Keratinocyte (primary cell): Measurements from ENCODE around the gene IL19. TPM values are rescaled to one million over a fixed set of nuclear protein-coding genes. Genes with fewer than 3 reads are reported as not detected.

Experiments used
- DNase-seq: peaks from one replicate; pipeline ENCODE4 v3.0.0-alpha.2; 2011; ENCODE audit warnings: low read depth, missing footprints, low spot score
- FAIRE-seq: peaks from 2 replicates; lab custom pipeline; 2011; peaks lifted over from hg19 to GRCh38; lab: Jason Lieb, UNC
- H2AFZ ChIP-seq: 2 replicates; pipeline ENCODE4 v1.6.0; 2012; ENCODE audit warnings: low read length, control low read depth, inconsistent platforms; ENCODE audit not compliant: control insufficient read depth
- H3K27ac ChIP-seq: 2 replicates; pipeline ENCODE4 v1.5.1; 2011; ENCODE audit warnings: low read length; ENCODE audit not compliant: control insufficient read depth, insufficient read depth
- H3K27me3 ChIP-seq: 3 replicates; pipeline ENCODE4 v1.6.0; 2011; ENCODE audit warnings: low read length; ENCODE audit not compliant: control insufficient read depth, insufficient read depth; ENCODE audit errors: extremely low read depth
- H3K36me3 ChIP-seq, 2 experiments: 2 replicates in 1 of 2; 3 replicates in 1 of 2; pipeline ENCODE4 v1.5.1; 2011; ENCODE audit warnings: low read length in 2 of 2, mild to moderate bottlenecking in 1 of 2; ENCODE audit not compliant: control insufficient read depth in 2 of 2, insufficient read depth in 2 of 2; ENCODE audit errors: extremely low read depth in 1 of 2
- H3K4me1 ChIP-seq: 3 replicates; pipeline ENCODE4 v1.5.1; 2011; ENCODE audit warnings: low read length; ENCODE audit not compliant: control insufficient read depth, insufficient read depth; ENCODE audit errors: extremely low read depth
- H3K4me2 ChIP-seq: 3 replicates; pipeline ENCODE4 v1.6.0; 2011; ENCODE audit warnings: low read depth, low read length; ENCODE audit not compliant: control insufficient read depth, insufficient read depth; ENCODE audit errors: extremely low read depth
- H3K4me3 ChIP-seq, 3 experiments: fragments of 200-600 bp in 1 of 3; sonication (generic) in 1 of 3; 2 replicates in 2 of 3; 3 replicates in 1 of 3; pipeline ENCODE4 v1.5.1; 2011 to 2016; ENCODE audit warnings: low read length in 3 of 3, mild to moderate bottlenecking in 3 of 3, control low read depth in 2 of 3, inconsistent platforms in 1 of 3, low read depth in 1 of 3, mixed read lengths in 1 of 3, mixed run types in 1 of 3, moderate library complexity in 1 of 3; ENCODE audit not compliant: control insufficient read depth in 2 of 3, insufficient read depth in 2 of 3; ENCODE audit errors: extremely low read depth in 1 of 3
- H3K79me2 ChIP-seq: 2 replicates; pipeline ENCODE4 v1.6.0; 2012; ENCODE audit warnings: low read length; ENCODE audit not compliant: control insufficient read depth, insufficient read depth
- H3K9ac ChIP-seq: 3 replicates; pipeline ENCODE4 v1.6.0; 2011; ENCODE audit warnings: low read length; ENCODE audit not compliant: control insufficient read depth, insufficient read depth; ENCODE audit errors: extremely low read depth
- H3K9me1 ChIP-seq: 3 replicates; pipeline ENCODE4 v1.6.0; 2011; ENCODE audit warnings: low read length; ENCODE audit not compliant: control insufficient read depth, insufficient read depth; ENCODE audit errors: extremely low read depth
- H3K9me3 ChIP-seq: 2 replicates; pipeline ENCODE4 v1.5.1; 2012; ENCODE audit warnings: low read depth, low read length; ENCODE audit not compliant: control insufficient read depth
- H4K20me1 ChIP-seq: 3 replicates; pipeline ENCODE4 v1.6.0; 2011; ENCODE audit warnings: low read length; ENCODE audit not compliant: control insufficient read depth, insufficient read depth; ENCODE audit errors: extremely low read depth
- EZH2 ChIP-seq: IDR thresholded peaks from one replicate; pipeline ENCODE4 v1.6.1; 2012; ENCODE audit warnings: inconsistent platforms, mild to moderate bottlenecking, low read length, moderate library complexity
- dilution Hi-C: fragments of 300-500 bp; cut with MboI; formaldehyde crosslinking; loops from one replicate; pipeline ENCODE4 v1.7.0; 2020; ENCODE audit warnings: low sequenced_read_pairs; ENCODE audit not compliant: extremely low pct_ligation_motif_present
- polyA plus RNA-seq, 5 experiments: library from polyadenylated mRNA; depleted of rRNA in 3 of 5; stranded (reverse) in 3 of 5; stranded (forward) in 1 of 5; unstranded in 1 of 5; fragments of >200 nt; gene quantifications; 1 replicate in 1 of 5; 2 replicates in 3 of 5; 3 replicates in 1 of 5; pipeline versions ENCODE4 v1.2.1 to v1.2.3, GENCODE V29; 2011 to 2012; ENCODE audit warnings: missing spikeins in 2 of 5, low read depth in 1 of 5, low replicate concordance in 1 of 5
- TF ChIP-seq, protein P1 (sequence below), 3 experiments: IDR thresholded peaks in 1 of 3; conservative IDR thresholded peaks in 1 of 3; optimal IDR thresholded peaks in 1 of 3; 2 replicates in 2 of 3; 3 replicates in 1 of 3; pipeline versions ENCODE3 to v1.5.1; 2011; ENCODE audit warnings: low read length in 3 of 3, mild to moderate bottlenecking in 3 of 3, moderate library complexity in 2 of 3, control low read depth in 1 of 3, inconsistent platforms in 1 of 3; ENCODE audit not compliant: insufficient read depth in 2 of 3; ENCODE audit errors: extremely low read depth in 1 of 3

IL19 gene
- polyA plus RNA-seq, 1 donor (not counting 4 experiments of a cell fraction or from before 2014, with no cell fraction given), result not detected

- TF ChIP-seq, protein P1, sequence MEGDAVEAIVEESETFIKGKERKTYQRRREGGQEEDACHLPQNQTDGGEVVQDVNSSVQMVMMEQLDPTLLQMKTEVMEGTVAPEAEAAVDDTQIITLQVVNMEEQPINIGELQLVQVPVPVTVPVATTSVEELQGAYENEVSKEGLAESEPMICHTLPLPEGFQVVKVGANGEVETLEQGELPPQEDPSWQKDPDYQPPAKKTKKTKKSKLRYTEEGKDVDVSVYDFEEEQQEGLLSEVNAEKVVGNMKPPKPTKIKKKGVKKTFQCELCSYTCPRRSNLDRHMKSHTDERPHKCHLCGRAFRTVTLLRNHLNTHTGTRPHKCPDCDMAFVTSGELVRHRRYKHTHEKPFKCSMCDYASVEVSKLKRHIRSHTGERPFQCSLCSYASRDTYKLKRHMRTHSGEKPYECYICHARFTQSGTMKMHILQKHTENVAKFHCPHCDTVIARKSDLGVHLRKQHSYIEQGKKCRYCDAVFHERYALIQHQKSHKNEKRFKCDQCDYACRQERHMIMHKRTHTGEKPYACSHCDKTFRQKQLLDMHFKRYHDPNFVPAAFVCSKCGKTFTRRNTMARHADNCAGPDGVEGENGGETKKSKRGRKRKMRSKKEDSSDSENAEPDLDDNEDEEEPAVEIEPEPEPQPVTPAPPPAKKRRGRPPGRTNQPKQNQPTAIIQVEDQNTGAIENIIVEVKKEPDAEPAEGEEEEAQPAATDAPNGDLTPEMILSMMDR (optimal IDR thresholded peaks at IDR 0.05 in 1 of 3, IDR thresholded peaks at IDR 0.05 in 1 of 3, conservative IDR thresholded peaks at IDR 0.05 in 1 of 3; ENCODE audit: extremely low read depth in 1 of 3, insufficient read depth in 2 of 3, low read length in 3 of 3), result no peak
- no peak for TF ChIP-seq EZH2
- FAIRE-seq, result no peak
- H3K9ac ChIP-seq, result no peak overlapping the region
- H3K4me3 ChIP-seq, result no peak overlapping the region
- H3K4me2 ChIP-seq, result no peak overlapping the region
- DNase-seq, result no peak
- no peaks in the 10 kb centered on the region for H3K36me3 ChIP-seq
- no peak overlapping the region for H3K27ac ChIP-seq
- H3K9me1 ChIP-seq, result no peaks in the 10 kb centered on the region
- no peaks in the 10 kb centered on the region for H3K9me3 ChIP-seq
- no peaks in the 10 kb centered on the region for H3K4me1 ChIP-seq
- H3K79me2 ChIP-seq, result no peaks in the 10 kb centered on the region
- H3K27me3 ChIP-seq, result no peaks in the 10 kb centered on the region
- no peak overlapping the region for H2AFZ ChIP-seq
- no peaks in the 10 kb centered on the region for H4K20me1 ChIP-seq
- dilution Hi-C loops, result no loop called here
These were observed 12.9 kb downstream of the IL19 start for GRCh38 chr1:206783506-206783905.

DNA sequence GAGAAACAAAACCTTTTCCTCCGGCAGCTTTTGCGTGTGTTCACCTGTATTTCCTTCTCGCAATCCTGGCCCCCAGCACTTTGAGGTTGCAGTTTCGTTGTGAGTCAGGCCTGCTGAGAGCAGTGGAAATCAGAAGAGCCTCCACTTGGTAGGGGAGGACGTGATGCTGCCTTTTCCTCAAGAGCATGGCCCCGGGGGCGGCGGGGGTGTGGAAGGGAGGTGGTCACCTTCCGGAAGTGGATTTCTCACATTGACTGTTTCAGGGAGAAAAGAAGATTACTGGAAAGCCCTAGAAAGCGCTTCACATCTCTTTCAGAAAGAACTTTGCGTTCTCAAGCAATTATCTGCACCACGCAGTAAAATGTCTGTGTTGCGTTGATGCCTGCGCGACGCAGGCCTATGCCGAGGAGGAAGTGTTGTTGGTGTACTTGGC lies 13.9 kb downstream of the IL19 start:
- Histone ChIP-seq H3K9me3 (no peaks in the 10 kb centered on the region), H3K27ac (no peak overlapping the region), H3K9me1 (no peaks in the 10 kb centered on the region), H3K36me3 (no peaks in the 10 kb centered on the region), H2AFZ (no peak overlapping the region), H3K79me2 (no peaks in the 10 kb centered on the region), H3K9ac (no peak overlapping the region), H3K27me3 (no peaks in the 10 kb centered on the region), H3K4me1 (no peaks in the 10 kb centered on the region), H3K4me2 (no peak overlapping the region), H3K4me3 (no peak overlapping the region), H4K20me1 (no peaks in the 10 kb centered on the region)
- no peak for FAIRE-seq
- TF ChIP-seq, protein P1 (optimal IDR thresholded peaks at IDR 0.05 in 1 of 3, IDR thresholded peaks at IDR 0.05 in 1 of 3, conservative IDR thresholded peaks at IDR 0.05 in 1 of 3; ENCODE audit: extremely low read depth in 1 of 3, insufficient read depth in 2 of 3, low read length in 3 of 3), result no peak
- DNase-seq, result no peak
- dilution Hi-C loops, result no loop called here
